ENCODE measurements around the gene CHTF8.

- TF ChIP-seq CTCF (conservative IDR thresholded peaks at IDR 0.05) (no peak), EZH2 (IDR thresholded peaks at IDR 0.05; ENCODE audit: low read depth) (no peak)
These were observed at the start of gene CHTF8, which contains the start of gene UTP4 for GRCh38 chr16:69132424-69133252.

Data from PC-9 (cell line).